DOHH2 (cell line): ENCODE measurements around the gene AMMECR1.

ENCODE experiments used
- EZH2phosphoT487 ChIP-seq: fragments of 200-600 bp; sonication (generic); IDR thresholded peaks from 2 replicates; pipeline ENCODE4 v1.6.1; 2017; ENCODE audit warnings: borderline replicate concordance, mild to moderate bottlenecking, antibody characterized with exemption, low read length, moderate library complexity, mixed read lengths
- TF ChIP-seq, protein P1 (sequence below): fragments of 200-600 bp; sonication (generic); IDR thresholded peaks from one replicate; pipeline ENCODE4 v1.5.1; 2014; ENCODE audit warnings: antibody characterized with exemption, mild to moderate bottlenecking, low read depth, low read length; ENCODE audit not compliant: poor library complexity, severe bottlenecking

DNA sequence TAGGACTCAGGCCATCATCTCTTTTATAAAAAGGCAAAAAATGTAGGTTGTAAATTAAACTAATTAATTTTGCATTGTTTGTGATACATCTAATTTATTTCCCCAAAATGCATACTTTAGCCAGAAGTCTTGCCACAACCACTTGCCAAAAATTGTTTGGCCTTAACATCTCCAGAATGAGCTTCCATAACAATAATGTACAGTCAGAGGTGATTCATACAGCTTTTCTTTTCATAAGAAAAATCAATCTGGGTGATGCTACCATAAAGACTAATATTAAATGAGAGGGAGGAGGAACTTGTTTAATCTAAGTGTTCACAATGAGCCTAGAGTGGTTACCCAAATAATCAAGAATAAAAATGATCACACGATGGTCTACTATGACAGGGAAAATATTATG, 59.3 kb downstream of the AMMECR1 start:
- TF ChIP-seq, protein P1, sequence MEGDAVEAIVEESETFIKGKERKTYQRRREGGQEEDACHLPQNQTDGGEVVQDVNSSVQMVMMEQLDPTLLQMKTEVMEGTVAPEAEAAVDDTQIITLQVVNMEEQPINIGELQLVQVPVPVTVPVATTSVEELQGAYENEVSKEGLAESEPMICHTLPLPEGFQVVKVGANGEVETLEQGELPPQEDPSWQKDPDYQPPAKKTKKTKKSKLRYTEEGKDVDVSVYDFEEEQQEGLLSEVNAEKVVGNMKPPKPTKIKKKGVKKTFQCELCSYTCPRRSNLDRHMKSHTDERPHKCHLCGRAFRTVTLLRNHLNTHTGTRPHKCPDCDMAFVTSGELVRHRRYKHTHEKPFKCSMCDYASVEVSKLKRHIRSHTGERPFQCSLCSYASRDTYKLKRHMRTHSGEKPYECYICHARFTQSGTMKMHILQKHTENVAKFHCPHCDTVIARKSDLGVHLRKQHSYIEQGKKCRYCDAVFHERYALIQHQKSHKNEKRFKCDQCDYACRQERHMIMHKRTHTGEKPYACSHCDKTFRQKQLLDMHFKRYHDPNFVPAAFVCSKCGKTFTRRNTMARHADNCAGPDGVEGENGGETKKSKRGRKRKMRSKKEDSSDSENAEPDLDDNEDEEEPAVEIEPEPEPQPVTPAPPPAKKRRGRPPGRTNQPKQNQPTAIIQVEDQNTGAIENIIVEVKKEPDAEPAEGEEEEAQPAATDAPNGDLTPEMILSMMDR, result no peak
- no peak for TF ChIP-seq EZH2phosphoT487
